Measurements from ENCODE around the gene DMRTC1B.
"Not testable (repeated sequence)": the region's sequence is repeated elsewhere in the genome, so short reads cannot be mapped to it uniquely, and the experiment has no call there.

DMRTC1B gene

DNA sequence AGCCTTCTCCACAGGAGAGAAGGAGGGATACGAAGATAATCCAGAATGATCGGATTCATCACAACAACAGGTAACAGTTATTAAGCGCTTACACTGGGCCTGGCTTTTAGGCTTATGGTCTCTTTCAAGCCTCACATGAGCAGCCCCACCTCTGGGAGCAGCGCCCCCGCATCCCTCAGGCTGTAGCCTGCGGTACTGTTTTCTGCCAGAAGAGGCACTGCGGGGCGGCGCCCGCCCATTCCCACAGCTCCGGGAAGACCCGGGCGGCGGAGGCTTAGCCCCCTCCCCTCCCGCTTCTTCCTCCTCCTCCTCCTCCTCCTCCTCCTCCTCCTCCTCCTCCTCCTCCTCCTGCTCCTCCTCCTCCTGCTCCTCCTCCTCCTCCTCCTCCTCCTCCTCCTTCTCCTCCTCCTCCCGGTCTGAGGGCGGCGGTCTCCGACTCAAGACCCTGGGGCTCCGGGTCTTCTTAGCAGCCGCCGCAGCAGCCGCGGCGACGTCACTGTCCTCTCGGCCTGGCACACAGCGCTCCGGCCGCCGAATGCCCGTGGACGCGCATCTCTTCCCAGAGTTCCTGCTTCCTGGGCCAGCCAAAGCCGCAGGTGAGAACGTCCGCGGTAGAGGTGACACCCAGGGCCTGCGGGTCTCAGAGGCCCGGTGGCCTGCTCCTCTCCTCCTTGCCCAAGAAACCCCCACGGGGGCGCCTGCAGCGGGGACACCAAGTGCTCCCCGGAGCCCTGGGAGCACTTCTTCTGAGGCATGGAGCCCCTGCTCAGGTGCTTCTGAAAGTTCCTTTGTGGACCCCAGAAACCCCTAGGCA, at the start of gene DMRTC1B:
TSS of gene DMRTC1B (plus strand) at position 238 of the 814 bp plus-strand sequence. CDS start 68,246 bp downstream, outside the sequence.
- not testable (repeated sequence) for DNase-seq

DNA sequence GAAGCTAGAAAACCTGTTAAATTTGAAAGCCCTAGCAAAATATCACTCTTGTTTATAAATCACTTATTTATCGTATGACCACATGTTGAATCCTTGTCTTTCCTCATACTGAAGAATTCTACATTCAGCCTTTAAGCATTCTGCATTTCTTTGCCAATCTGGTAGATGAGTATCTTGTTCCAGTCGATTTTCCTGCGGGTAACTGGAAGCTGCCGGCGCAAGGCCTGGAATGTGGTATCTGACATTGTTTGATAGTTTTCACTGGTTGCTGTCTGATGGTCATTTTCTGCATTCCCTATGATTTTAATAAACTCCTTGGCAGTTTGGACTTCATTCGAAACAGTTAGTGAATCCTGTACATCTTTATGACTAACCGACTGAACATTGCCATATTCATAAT, 48.8 kb upstream of the DMRTC1B start:
- DNase-seq = no peak

GRCh38 chrX:72733636-72734035, 43.1 kb upstream of the DMRTC1B start:
- not testable (repeated sequence) for DNase-seq

- no peak for DNase-seq
Observed at GRCh38 chrX:72735561-72735960, 41.1 kb upstream of the DMRTC1B start.

DNA sequence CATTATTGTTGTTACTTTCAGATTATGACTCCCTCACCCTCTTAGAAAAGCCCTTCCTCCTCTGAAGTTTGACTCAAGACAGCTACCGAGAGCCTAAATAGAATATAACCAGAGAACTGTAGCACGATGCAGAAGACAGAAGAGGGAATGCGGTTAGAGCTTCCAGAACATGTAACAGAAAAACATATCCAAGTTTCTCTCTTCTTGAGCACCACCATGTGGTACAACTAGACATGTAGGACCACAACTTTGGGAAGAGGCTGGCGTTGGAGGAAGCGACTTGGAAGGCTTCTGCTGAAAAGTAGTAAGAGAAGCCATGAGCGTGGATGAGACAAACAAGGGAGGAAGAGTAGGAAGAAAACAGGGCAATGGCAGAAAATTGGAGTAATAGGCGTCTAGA, 31.1 kb upstream of the DMRTC1B start:
- not testable (repeated sequence) for DNase-seq

GRCh38 chrX:72748545-72748944, 28.1 kb upstream of the DMRTC1B start:
- DNase-seq = not testable (repeated sequence)

GRCh38 chrX:72760454-72760853, 16.2 kb upstream of the DMRTC1B start:
- not testable (repeated sequence) for DNase-seq

DNA sequence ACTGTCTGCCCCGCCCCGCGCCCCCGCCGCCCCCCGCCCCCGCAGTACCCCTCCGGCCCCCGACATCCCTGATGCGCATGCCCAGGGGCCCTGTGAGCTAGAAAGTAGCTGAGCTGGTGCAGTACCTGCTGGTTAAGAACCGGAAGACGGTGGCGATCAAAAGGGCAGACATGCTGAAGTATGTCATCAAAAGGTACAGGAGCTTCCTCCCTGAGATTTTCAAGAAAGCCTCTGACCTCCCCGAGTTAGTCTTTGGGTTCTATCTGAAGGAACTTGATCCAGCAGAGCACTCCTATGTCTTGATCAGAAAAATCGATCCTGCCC, 739 bp downstream of the DMRTC1B start:
- not testable (repeated sequence) for DNase-seq

DNA sequence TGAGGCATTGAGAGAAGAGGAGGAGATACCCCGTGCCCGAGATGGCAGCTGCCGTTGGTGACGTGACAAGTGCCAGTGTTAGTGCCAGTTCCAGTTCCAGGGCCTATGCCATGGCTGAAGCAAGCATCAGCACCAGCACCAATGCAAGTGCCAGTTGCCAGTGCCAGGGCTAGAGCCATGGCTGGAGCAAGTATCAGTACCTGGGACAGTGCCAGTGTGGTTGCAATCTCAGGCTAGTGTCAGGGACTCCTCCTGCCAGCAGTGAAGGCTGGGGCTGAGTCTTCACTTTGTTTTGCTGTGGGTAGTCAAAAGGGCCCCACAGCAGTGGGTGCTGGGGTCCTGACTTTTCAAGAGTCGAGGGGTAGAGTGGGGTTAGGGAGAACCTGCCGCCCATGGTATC, 1.5 kb downstream of the DMRTC1B start:
- not testable (repeated sequence) for DNase-seq

GRCh38 chrX:72782560-72782959, 5.9 kb downstream of the DMRTC1B start, which contains the start of gene FAM236B:
Gene FAM236B, minus strand, starts transcription at chrX:72782660. Its CDS starts 100 bp downstream, at chrX:72782560.
- not testable (repeated sequence) for DNase-seq

DNA sequence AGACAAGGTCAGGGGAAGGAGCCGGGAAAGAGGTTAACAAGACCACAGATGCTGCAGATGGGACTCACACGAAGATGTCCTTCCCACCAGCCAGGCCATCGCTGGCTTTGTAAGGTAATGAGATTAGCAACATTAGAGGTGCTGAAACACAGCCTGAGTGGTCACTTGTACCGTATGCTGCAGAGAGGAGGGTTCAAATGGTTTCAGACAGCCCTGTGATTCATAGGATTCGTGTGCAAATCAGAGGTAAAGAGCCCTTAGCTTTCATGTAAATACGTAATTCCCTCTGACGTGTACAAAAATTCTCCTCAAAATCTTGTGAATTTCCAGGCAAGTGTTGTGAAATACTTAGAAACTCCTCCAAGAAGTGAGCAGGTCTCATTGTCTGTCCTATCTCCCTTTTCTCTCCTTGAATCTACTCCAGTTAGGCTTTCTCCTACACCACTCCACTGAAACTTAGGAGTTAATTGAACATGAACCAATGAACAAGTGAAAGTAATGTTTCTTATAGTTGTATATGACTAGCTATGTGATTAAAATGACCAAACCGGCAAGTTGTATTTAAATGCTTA, 6.8 kb downstream of the DMRTC1B start:
- not testable (repeated sequence) for DNase-seq

DNA sequence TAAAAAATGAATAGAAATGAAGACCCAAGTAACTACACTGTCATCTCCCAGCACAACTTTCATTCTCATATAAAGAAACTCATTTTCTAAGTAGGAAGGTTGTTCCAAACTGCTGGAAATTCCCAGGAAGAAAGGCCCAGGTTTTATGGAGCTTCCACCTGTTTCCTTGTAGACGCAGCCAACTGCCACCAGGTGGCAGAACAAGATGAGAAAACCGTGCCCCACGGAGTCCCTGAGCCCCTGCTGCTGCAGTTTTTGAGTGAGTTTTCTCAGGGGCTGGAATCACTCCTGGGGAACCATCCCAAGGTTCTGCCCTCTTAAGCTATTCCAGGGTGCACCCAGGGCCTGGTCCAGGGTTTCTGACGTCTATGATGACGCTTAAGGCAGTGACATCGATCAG, 7.3 kb downstream of the DMRTC1B start:
- DNase-seq = not testable (repeated sequence)

GRCh38 chrX:72788142-72788541, 11.5 kb downstream of the DMRTC1B start:
- not testable (repeated sequence) for DNase-seq

- DNase-seq = not testable (repeated sequence)
Observed at GRCh38 chrX:72790390-72790789, 13.7 kb downstream of the DMRTC1B start.

- not testable (repeated sequence) for DNase-seq
Observed at GRCh38 chrX:72808110-72808509, 31.4 kb downstream of the DMRTC1B start, which contains the start of gene FAM236D. Gene FAM236D, minus strand, starts transcription at chrX:72808210. Its CDS starts 100 bp downstream, at chrX:72808110.

DNA sequence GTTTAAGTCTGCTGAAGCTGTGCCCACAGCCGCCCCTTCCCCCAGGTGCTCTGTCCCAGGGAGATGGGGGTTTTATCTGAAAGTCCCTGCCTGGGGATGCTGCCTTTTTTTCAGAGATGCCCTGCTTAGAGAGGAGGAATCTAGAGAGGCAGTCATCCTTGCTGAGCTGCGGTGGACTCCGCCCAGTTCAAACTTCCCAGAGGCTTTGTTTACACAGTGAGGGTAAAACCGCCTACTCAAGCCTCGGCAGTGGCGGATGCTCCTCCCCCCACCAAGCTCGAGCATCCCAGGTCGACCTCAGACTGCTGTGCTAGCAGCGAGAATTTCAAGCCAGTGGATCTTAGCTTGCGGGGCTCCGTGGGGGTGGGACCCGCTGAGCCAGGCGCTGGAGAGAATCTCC, 54.0 kb downstream of the DMRTC1B start:
- DNase-seq = not testable (repeated sequence)

DNA sequence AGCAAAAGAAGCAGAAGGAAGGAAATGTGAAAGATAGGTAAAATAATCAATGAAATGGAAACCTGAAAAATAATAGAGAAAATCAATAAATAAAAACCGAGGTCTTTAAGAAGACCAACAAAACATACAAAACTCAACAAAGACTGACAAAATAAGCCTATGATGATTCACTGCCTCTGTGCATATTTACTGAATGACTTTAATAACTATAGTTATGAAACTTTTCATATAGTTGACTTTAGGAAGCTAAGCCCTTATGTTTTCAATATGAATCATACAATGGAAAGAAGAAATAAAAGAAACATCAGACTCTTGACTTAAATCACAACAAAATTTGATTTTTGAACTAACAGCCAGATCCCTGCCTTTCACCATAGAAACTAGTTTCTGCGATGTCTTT, 60.8 kb downstream of the DMRTC1B start:
- not testable (repeated sequence) for DNase-seq

DNA sequence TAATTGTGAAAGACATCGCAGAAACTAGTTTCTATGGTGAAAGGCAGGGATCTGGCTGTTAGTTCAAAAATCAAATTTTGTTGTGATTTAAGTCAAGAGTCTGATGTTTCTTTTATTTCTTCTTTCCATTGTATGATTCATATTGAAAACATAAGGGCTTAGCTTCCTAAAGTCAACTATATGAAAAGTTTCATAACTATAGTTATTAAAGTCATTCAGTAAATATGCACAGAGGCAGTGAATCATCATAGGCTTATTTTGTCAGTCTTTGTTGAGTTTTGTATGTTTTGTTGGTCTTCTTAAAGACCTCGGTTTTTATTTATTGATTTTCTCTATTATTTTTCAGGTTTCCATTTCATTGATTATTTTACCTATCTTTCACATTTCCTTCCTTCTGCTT, 106.2 kb downstream of the DMRTC1B start:
- not testable (repeated sequence) for DNase-seq

DNA sequence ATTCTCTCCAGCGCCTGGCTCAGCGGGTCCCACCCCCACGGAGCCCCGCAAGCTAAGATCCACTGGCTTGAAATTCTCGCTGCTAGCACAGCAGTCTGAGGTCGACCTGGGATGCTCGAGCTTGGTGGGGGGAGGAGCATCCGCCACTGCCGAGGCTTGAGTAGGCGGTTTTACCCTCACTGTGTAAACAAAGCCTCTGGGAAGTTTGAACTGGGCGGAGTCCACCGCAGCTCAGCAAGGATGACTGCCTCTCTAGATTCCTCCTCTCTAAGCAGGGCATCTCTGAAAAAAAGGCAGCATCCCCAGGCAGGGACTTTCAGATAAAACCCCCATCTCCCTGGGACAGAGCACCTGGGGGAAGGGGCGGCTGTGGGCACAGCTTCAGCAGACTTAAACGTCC, 113.0 kb downstream of the DMRTC1B start:
- DNase-seq = not testable (repeated sequence)
